GM18507 (cell line): Measurements from ENCODE around the gene TMEM209.
"Not testable (repeated sequence)": the region's sequence is repeated elsewhere in the genome, so short reads cannot be mapped to it uniquely, and the experiment has no call there.

Experiments used
- DNase-seq: peaks from one replicate; pipeline ENCODE4 v3.0.0; 2011; ENCODE audit warnings: low read depth; ENCODE audit not compliant: insufficient read length; ENCODE audit errors: extremely low spot score
- FAIRE-seq: peaks from 2 replicates; lab custom pipeline; 2011; peaks lifted over from hg19 to GRCh38; lab: Jason Lieb, UNC

Gene TMEM209

GRCh38 chr7:130147710-130148325 lies 57.4 kb downstream of the TMEM209 start:
- DNase-seq = no peak
- FAIRE-seq = no peak

- DNase-seq = no peak
- no peak for FAIRE-seq
Observed at GRCh38 chr7:130146693-130147405, 58.4 kb downstream of the TMEM209 start.

- FAIRE-seq, DNase-seq: not testable (repeated sequence)
Observed at GRCh38 chr7:130146142-130146541, 59.1 kb downstream of the TMEM209 start.

- no peak for DNase-seq
- no peak for FAIRE-seq
Observed at GRCh38 chr7:130145424-130146100, 59.6 kb downstream of the TMEM209 start.

GRCh38 chr7:130144312-130145171 lies 60.7 kb downstream of the TMEM209 start:
- no peak for FAIRE-seq
- DNase-seq = no peak

- DNase-seq (no peak), FAIRE-seq (no peak)
Observed at GRCh38 chr7:130143986-130144311, 61.3 kb downstream of the TMEM209 start.

- DNase-seq (no peak), FAIRE-seq (no peak)
Observed at GRCh38 chr7:130143334-130143732, 61.9 kb downstream of the TMEM209 start.

- FAIRE-seq (no peak), DNase-seq (no peak)
Observed at GRCh38 chr7:130142654-130143333, 62.4 kb downstream of the TMEM209 start.

- FAIRE-seq (no peak), DNase-seq (no peak)
Observed at GRCh38 chr7:130141884-130142653, 63.1 kb downstream of the TMEM209 start.

GRCh38 chr7:130141161-130141883 lies 63.9 kb downstream of the TMEM209 start:
- FAIRE-seq (no peak), DNase-seq (no peak)

- FAIRE-seq = no peak
- DNase-seq = no peak
Observed at GRCh38 chr7:130140551-130141160, 64.5 kb downstream of the TMEM209 start.

- no peak for DNase-seq
- FAIRE-seq = no peak
Observed at GRCh38 chr7:130139193-130139960, 65.8 kb downstream of the TMEM209 start.

GRCh38 chr7:130137207-130137606 lies 68.0 kb downstream of the TMEM209 start:
- FAIRE-seq (no peak), DNase-seq (no peak)

GRCh38 chr7:130136579-130137167 lies 68.5 kb downstream of the TMEM209 start:
- no peak for FAIRE-seq
- DNase-seq = no peak

- DNase-seq = no peak
- no peak for FAIRE-seq
Observed at GRCh38 chr7:130135208-130136205, 69.7 kb downstream of the TMEM209 start.

GRCh38 chr7:130134726-130135125 lies 70.5 kb downstream of the TMEM209 start:
- FAIRE-seq (no peak), DNase-seq (no peak)
